Measurements from ENCODE around the gene B3GNT3. TPM values are rescaled to one million over a fixed set of nuclear protein-coding genes. Genes with fewer than 3 reads are reported as not detected.

B3GNT3 gene
- total and polyA plus RNA-seq, 2 of the 13 experiments (the other 11 are each of a cell fraction or from before 2014, with no cell fraction given) = 0.86 to 4.0 TPM

GRCh38 chr19:17861542-17862402 lies 66.8 kb downstream of the B3GNT3 start (continued):
- TF ChIP-seq LBX2 (CRISPR knock-in tag; IDR thresholded peaks at IDR 0.05; ENCODE audit: borderline replicate concordance) = no peak
- peak; percentile 8; the same call in 1 of the 2 replicates for TF ChIP-seq ZNF687 (CRISPR knock-in tag; IDR thresholded peaks at IDR 0.05)
- TF ChIP-seq CREM (IDR thresholded peaks at IDR 0.05) = no peak
- TF ChIP-seq CREM (CRISPR knock-in tag; IDR thresholded peaks at IDR 0.05) = no peak
- no peak for TF ChIP-seq TGIF2 (CRISPR knock-in tag; IDR thresholded peaks at IDR 0.05)
- TF ChIP-seq REST (IDR thresholded peaks at IDR 0.05; ENCODE audit: borderline replicate concordance in 1 of 2, low read depth in 1 of 2, low read length in 2 of 2) = no peak
- no peak for TF ChIP-seq NFIC (IDR thresholded peaks at IDR 0.05; ENCODE audit: low read length)
- no peak for TF ChIP-seq PRPF4 (IDR thresholded peaks at IDR 0.05; ENCODE audit: low read depth, low read length, poor library complexity, severe bottlenecking)
- no peak for TF ChIP-seq ZFAT (CRISPR knock-in tag; conservative IDR thresholded peaks at IDR 0.05)
- peak; percentile 35 to 38; a peak in 1 of 4 replicates for TF ChIP-seq POLR2A (IDR thresholded peaks at IDR 0.05; ENCODE audit: insufficient read depth in 1 of 2, low read depth in 2 of 2, low read length in 2 of 2)
- no peak for TF ChIP-seq YEATS2 (CRISPR knock-in tag; IDR thresholded peaks at IDR 0.05; ENCODE audit: borderline replicate concordance)
- TF ChIP-seq SRF (IDR thresholded peaks at IDR 0.05; ENCODE audit: low read depth, low read length) = no peak
- no peak for TF ChIP-seq ONECUT2 (CRISPR knock-in tag; IDR thresholded peaks at IDR 0.05)
- no peak for TF ChIP-seq ZNF367 (CRISPR knock-in tag; IDR thresholded peaks at IDR 0.05; ENCODE audit: borderline replicate concordance)
- no peak for TF ChIP-seq ZNF234 (CRISPR knock-in tag; conservative IDR thresholded peaks at IDR 0.05)
- 0 out of 2 replicates have a peak, but pooled peaks have one; percentile 29 for TF ChIP-seq RBFOX2 (IDR thresholded peaks at IDR 0.05; ENCODE audit: low read depth, low read length)
- TF ChIP-seq KDM6A (CRISPR knock-in tag; IDR thresholded peaks at IDR 0.05; ENCODE audit: low read depth) = no peak

Data from HepG2 (cell line).